Neural cell (in vitro differentiated cells): ENCODE data around the gene SMCHD1. TPM values are rescaled to one million over a fixed set of nuclear protein-coding genes. Genes with fewer than 3 reads are reported as not detected.

ENCODE experiments used
- H2AFZ ChIP-seq: fragments of 200-600, 300-800 bp; sonication (generic), shearing (Covaris generic); 2 replicates; pipeline ENCODE4 v1.6.0; 2014; ENCODE audit warnings: low read depth, mild to moderate bottlenecking, antibody characterized with exemption, low read length, moderate library complexity
- H3F3A ChIP-seq: fragments of 200-600 bp; shearing (Covaris generic); 2 replicates; pipeline ENCODE4 v1.6.1; 2016; ENCODE audit warnings: mild to moderate bottlenecking, moderate library complexity, mixed read lengths, antibody characterized with exemption, low read length; ENCODE audit not compliant: insufficient read depth, poor library complexity, severe bottlenecking
- H3K27ac ChIP-seq: fragments of 200-600, 300-800 bp; sonication (generic), shearing (Covaris generic); 2 replicates; pipeline ENCODE4 v1.5.1; 2014; ENCODE audit warnings: mild to moderate bottlenecking, low read length, moderate library complexity
- H3K27me3 ChIP-seq: fragments of 300-800, 200-600 bp; sonication (generic), shearing (Covaris generic); 2 replicates; pipeline ENCODE4 v1.6.0; 2014; ENCODE audit warnings: mild to moderate bottlenecking, low read depth, low read length, moderate library complexity; ENCODE audit not compliant: insufficient read depth
- H3K36me3 ChIP-seq: fragments of 300-800, 200-600 bp; sonication (generic), shearing (Covaris generic); 2 replicates; pipeline ENCODE4 v1.5.1; 2014; ENCODE audit warnings: mild to moderate bottlenecking, antibody characterized with exemption, low read length, moderate library complexity; ENCODE audit not compliant: insufficient read depth
- H3K4me2 ChIP-seq: fragments of 300-800, 200-600 bp; sonication (generic), shearing (Covaris generic); 2 replicates; pipeline ENCODE4 v1.6.0; 2014; ENCODE audit warnings: mild to moderate bottlenecking, low read length
- H3K4me3 ChIP-seq: fragments of 300-800, 200-600 bp; sonication (generic), shearing (Covaris generic); 2 replicates; pipeline ENCODE4 v1.5.1; 2014; ENCODE audit warnings: mild to moderate bottlenecking, low read length, moderate library complexity
- H3K79me2 ChIP-seq: fragments of 200-600 bp; shearing (Covaris generic); replicated peaks from 2 replicates; pipeline ENCODE4 v1.6.0; 2014; ENCODE audit warnings: mild to moderate bottlenecking, low read length, moderate library complexity; ENCODE audit not compliant: insufficient read depth
- H3K9ac ChIP-seq: fragments of 300-800, 200-600 bp; sonication (generic), shearing (Covaris generic); 2 replicates; pipeline ENCODE4 v1.6.1; 2016; ENCODE audit warnings: mild to moderate bottlenecking, low read length, mixed read lengths
- H3K9me2 ChIP-seq: fragments of 200-600 bp; shearing (Covaris generic); 2 replicates; pipeline ENCODE4 v1.6.1; 2016; ENCODE audit warnings: mild to moderate bottlenecking, low read length, mixed read lengths; ENCODE audit not compliant: insufficient read depth
- H3K9me3 ChIP-seq: fragments of 200-600, 300-800 bp; sonication (generic), shearing (Covaris generic); 2 replicates; pipeline ENCODE4 v1.6.1; 2016; ENCODE audit warnings: mild to moderate bottlenecking, mixed run types, low read length, moderate library complexity, mixed read lengths
- H4K20me1 ChIP-seq: fragments of 200-600 bp; shearing (Covaris generic); 2 replicates; pipeline ENCODE4 v1.6.1; 2016; ENCODE audit warnings: mild to moderate bottlenecking, mixed run types; ENCODE audit not compliant: insufficient read depth
- EP300 ChIP-seq: fragments of 450-650 bp; conservative IDR thresholded peaks from 2 replicates; pipeline ENCODE4 v1.6.1; 2014; ENCODE audit warnings: antibody characterized with exemption, mild to moderate bottlenecking, moderate library complexity; ENCODE audit not compliant: poor library complexity, severe bottlenecking
- EZH2 ChIP-seq: fragments of 200-600, 300-800 bp; shearing (Covaris generic), sonication (generic); IDR thresholded peaks from 2 replicates; pipeline ENCODE4 v1.6.1; 2014; ENCODE audit warnings: antibody characterized with exemption, low read length, borderline replicate concordance, mild to moderate bottlenecking; ENCODE audit not compliant: insufficient read depth, poor library complexity, severe bottlenecking
- MXI1 ChIP-seq: fragments of 450-650 bp; conservative IDR thresholded peaks from 2 replicates; pipeline ENCODE4 v1.6.1; 2014; ENCODE audit warnings: antibody characterized with exemption, mild to moderate bottlenecking; ENCODE audit not compliant: poor library complexity, severe bottlenecking
- POLR2AphosphoS5 ChIP-seq: IDR thresholded peaks from 2 replicates; pipeline ENCODE4 v1.6.1; 2012
- RAD21 ChIP-seq: fragments of 450-650 bp; conservative IDR thresholded peaks from 2 replicates; pipeline ENCODE4 v1.6.1; 2014; ENCODE audit warnings: antibody characterized with exemption, mild to moderate bottlenecking, moderate library complexity
- SMC3 ChIP-seq: fragments of 450-650 bp; conservative IDR thresholded peaks from 2 replicates; pipeline ENCODE4 v1.6.1; 2014; ENCODE audit warnings: antibody characterized with exemption, mild to moderate bottlenecking, moderate library complexity; ENCODE audit not compliant: poor library complexity
- TAF1 ChIP-seq: IDR thresholded peaks from 2 replicates; pipeline ENCODE4 v1.6.1; 2012; ENCODE audit warnings: low read depth
- polyA plus RNA-seq: library from polyadenylated mRNA; depleted of rRNA; stranded (reverse); fragments of >200 nt; gene quantifications from 2 replicates; pipeline ENCODE4 v1.2.3, GENCODE V29; 2014
- TF ChIP-seq, protein P1 (sequence below): fragments of 450-650 bp; IDR thresholded peaks from 2 replicates; pipeline ENCODE4 v1.5.1; 2014; ENCODE audit warnings: antibody characterized with exemption, mild to moderate bottlenecking, moderate library complexity; ENCODE audit not compliant: poor library complexity, severe bottlenecking
- TF ChIP-seq, protein P2 (sequence below): IDR thresholded peaks from 2 replicates; pipeline ENCODE4 v1.6.1; 2012; ENCODE audit warnings: borderline replicate concordance

The SMCHD1 gene
- polyA plus RNA-seq, 1 donor from 2014 or later: 49.4 TPM

DNA sequence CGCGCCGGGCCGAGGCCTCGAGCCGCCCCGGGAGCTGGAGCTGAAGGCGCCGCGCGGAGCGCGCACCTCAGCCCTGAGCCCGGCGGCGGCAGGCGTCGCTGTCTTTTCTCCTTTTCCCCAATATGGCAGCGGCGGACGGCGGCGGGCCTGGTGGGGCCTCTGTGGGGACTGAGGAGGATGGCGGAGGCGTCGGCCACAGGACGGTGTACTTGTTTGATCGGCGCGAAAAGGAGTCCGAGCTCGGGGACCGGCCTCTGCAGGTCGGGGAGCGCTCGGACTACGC lies 369 bp downstream of the SMCHD1 start:
- H3K27ac ChIP-seq: peak overlapping the region; percentile 91
- no peaks in the 10 kb centered on the region for H3K9me2 ChIP-seq
- H3K4me3 ChIP-seq: peak overlapping the region; percentile 96
- H3K4me2 ChIP-seq: peak overlapping the region; percentile 74
- H3K9me3 ChIP-seq: no peaks in the 10 kb centered on the region
- H3F3A ChIP-seq: no peaks in the 10 kb centered on the region
- peaks cover 37% of the 10 kb centered on the region for H3K79me2 ChIP-seq
- H4K20me1 ChIP-seq: no peaks in the 10 kb centered on the region
- no peaks in the 10 kb centered on the region for H3K27me3 ChIP-seq
- peak overlapping the region; percentile 89 for H3K9ac ChIP-seq
- H2AFZ ChIP-seq: peak overlapping the region; percentile 45
- H3K36me3 ChIP-seq: no peaks in the 10 kb centered on the region
- TF ChIP-seq, protein P1, sequence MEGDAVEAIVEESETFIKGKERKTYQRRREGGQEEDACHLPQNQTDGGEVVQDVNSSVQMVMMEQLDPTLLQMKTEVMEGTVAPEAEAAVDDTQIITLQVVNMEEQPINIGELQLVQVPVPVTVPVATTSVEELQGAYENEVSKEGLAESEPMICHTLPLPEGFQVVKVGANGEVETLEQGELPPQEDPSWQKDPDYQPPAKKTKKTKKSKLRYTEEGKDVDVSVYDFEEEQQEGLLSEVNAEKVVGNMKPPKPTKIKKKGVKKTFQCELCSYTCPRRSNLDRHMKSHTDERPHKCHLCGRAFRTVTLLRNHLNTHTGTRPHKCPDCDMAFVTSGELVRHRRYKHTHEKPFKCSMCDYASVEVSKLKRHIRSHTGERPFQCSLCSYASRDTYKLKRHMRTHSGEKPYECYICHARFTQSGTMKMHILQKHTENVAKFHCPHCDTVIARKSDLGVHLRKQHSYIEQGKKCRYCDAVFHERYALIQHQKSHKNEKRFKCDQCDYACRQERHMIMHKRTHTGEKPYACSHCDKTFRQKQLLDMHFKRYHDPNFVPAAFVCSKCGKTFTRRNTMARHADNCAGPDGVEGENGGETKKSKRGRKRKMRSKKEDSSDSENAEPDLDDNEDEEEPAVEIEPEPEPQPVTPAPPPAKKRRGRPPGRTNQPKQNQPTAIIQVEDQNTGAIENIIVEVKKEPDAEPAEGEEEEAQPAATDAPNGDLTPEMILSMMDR: peak; percentile 42
- no peak for TF ChIP-seq RAD21
- TF ChIP-seq POLR2AphosphoS5: no peak
- TF ChIP-seq TAF1: no peak
- no peak for TF ChIP-seq SMC3
- TF ChIP-seq MXI1: peak; percentile 58
- peak; percentile 6 for TF ChIP-seq EP300
- TF ChIP-seq, protein P2, sequence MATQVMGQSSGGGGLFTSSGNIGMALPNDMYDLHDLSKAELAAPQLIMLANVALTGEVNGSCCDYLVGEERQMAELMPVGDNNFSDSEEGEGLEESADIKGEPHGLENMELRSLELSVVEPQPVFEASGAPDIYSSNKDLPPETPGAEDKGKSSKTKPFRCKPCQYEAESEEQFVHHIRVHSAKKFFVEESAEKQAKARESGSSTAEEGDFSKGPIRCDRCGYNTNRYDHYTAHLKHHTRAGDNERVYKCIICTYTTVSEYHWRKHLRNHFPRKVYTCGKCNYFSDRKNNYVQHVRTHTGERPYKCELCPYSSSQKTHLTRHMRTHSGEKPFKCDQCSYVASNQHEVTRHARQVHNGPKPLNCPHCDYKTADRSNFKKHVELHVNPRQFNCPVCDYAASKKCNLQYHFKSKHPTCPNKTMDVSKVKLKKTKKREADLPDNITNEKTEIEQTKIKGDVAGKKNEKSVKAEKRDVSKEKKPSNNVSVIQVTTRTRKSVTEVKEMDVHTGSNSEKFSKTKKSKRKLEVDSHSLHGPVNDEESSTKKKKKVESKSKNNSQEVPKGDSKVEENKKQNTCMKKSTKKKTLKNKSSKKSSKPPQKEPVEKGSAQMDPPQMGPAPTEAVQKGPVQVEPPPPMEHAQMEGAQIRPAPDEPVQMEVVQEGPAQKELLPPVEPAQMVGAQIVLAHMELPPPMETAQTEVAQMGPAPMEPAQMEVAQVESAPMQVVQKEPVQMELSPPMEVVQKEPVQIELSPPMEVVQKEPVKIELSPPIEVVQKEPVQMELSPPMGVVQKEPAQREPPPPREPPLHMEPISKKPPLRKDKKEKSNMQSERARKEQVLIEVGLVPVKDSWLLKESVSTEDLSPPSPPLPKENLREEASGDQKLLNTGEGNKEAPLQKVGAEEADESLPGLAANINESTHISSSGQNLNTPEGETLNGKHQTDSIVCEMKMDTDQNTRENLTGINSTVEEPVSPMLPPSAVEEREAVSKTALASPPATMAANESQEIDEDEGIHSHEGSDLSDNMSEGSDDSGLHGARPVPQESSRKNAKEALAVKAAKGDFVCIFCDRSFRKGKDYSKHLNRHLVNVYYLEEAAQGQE: no peak
- no peak for TF ChIP-seq EZH2

DNA sequence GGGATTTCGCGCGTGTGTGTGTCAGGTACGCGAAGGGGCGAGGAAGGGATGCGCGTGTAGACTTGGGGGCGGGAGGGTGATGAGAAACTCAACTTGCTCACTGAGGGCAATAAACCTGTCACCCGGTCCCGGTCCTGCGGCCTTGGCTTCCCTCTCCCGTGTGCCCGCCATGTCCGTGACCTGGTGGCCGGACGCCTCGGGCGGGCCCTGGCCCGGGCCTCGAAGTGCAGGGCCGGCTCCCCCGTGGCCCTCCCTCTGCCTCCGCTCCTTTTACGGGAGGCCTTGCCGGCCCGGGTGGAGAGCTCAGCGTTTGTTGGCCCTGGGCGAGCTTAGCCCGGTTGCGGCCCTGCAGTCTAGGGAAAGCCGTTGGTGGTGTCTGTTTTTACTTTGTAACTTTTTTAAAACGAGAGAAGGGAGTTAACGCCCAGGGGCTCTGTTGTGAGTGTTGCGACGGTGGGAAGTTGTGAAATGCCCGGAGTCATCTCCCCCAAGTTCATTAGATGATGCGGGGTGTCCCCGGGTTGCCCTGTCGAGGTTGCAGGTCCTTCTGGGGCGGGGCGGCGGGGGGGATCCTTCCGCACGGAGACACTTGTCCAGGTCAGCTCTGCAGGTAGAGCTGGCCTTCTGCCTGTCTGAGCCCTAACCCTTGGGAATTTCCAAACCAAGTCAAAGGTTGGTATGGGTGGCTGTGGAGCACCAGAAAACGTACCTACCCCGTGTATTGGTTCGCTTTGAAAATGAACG lies 883 bp downstream of the SMCHD1 start:
- Histone ChIP-seq H4K20me1 (no peaks in the 10 kb centered on the region), H3K9ac (peak overlapping the region; percentile 89), H3K4me2 (peak overlapping the region; percentile 74), H3F3A (no peaks in the 10 kb centered on the region), H3K79me2 (peaks cover 42% of the 10 kb centered on the region), H3K27me3 (no peaks in the 10 kb centered on the region), H3K27ac (peak overlapping the region; percentile 91), H3K4me3 (peak overlapping the region; percentile 96), H3K36me3 (no peaks in the 10 kb centered on the region), H3K9me3 (no peaks in the 10 kb centered on the region), H2AFZ (peak overlapping the region; percentile 45), H3K9me2 (no peaks in the 10 kb centered on the region)
- TF ChIP-seq, protein P2: peak; percentile 1
- no peak for TF ChIP-seq EZH2
